HG02588 (cell line): ENCODE results near the gene INTS3.
A peak's percentile ranks its signal among the peaks of the same experiment; 100 is the strongest.

Source experiments
- ATAC-seq: cut with Tn5 transposase; IDR thresholded peaks from one replicate; pipeline ENCODE4 v1.9.1; 2021; ENCODE audit warnings: mild to moderate bottlenecking, moderate library complexity; ENCODE audit not compliant: unreplicated experiment

Gene INTS3

GRCh38 chr1:153794624-153795329 lies 66.9 kb downstream of the INTS3 start:
- no peak for ATAC-seq

GRCh38 chr1:153795330-153795837 lies 67.5 kb downstream of the INTS3 start:
- no peak for ATAC-seq

GRCh38 chr1:153795934-153796785 lies 68.3 kb downstream of the INTS3 start:
- no peak for ATAC-seq

GRCh38 chr1:153796786-153797659 lies 69.2 kb downstream of the INTS3 start:
- peak; percentile 57 for ATAC-seq

- no peak for ATAC-seq
Observed at GRCh38 chr1:153798468-153798780, 70.6 kb downstream of the INTS3 start.

GRCh38 chr1:153799016-153799415 lies 71.2 kb downstream of the INTS3 start:
- no peak for ATAC-seq

GRCh38 chr1:153799566-153800465 lies 72.0 kb downstream of the INTS3 start:
- no peak for ATAC-seq

GRCh38 chr1:153800516-153800915 lies 72.7 kb downstream of the INTS3 start:
- ATAC-seq: no peak

- no peak for ATAC-seq
Observed at GRCh38 chr1:153801028-153801625, 73.3 kb downstream of the INTS3 start.

- no peak for ATAC-seq
Observed at GRCh38 chr1:153801786-153802697, 74.2 kb downstream of the INTS3 start.

GRCh38 chr1:153803470-153804056 lies 75.7 kb downstream of the INTS3 start:
- ATAC-seq: no peak

- no peak for ATAC-seq
Observed at GRCh38 chr1:153804112-153804511, 76.3 kb downstream of the INTS3 start.

- ATAC-seq: peak; percentile 90
Observed at GRCh38 chr1:153805042-153805745, 77.3 kb downstream of the INTS3 start.

- peak; percentile 6 for ATAC-seq
Observed at GRCh38 chr1:153805886-153806719, 78.3 kb downstream of the INTS3 start.

GRCh38 chr1:153816283-153816889 lies 88.5 kb downstream of the INTS3 start:
- no peak for ATAC-seq

- ATAC-seq: no peak
Observed at GRCh38 chr1:153818876-153819275, 91.0 kb downstream of the INTS3 start.
